Fibroblast of skin of left quadriceps (primary cell): ENCODE results near the gene TRMO.
A peak's percentile ranks its signal among the peaks of the same experiment; 100 is the strongest.

ENCODE experiments used
- DNase-seq, 2 experiments: peaks; one replicate each; pipeline ENCODE4 v3.0.0-alpha.2; 2013; ENCODE audit warnings: low read depth in 2 of 2

TRMO gene

DNA sequence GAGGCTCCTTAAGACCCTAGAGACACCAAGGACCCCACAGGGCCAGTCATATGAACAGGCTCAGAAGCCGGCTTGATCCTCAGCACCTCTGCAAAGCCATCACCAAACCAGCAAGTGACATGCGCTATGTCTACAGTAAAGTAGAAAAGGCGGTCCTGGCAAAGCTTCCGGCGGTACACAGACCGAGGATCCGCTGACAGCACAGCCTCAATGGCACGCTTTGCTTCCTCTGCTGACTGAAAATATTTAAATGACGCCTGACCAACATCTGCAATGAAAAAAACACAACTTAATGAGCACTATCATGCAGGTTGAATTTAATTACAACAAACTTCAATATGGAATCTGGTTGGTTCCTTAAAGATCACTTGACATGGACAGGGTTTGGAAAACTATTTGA lies 17.6 kb downstream of the TRMO start:
- DNase-seq: no peak

DNA sequence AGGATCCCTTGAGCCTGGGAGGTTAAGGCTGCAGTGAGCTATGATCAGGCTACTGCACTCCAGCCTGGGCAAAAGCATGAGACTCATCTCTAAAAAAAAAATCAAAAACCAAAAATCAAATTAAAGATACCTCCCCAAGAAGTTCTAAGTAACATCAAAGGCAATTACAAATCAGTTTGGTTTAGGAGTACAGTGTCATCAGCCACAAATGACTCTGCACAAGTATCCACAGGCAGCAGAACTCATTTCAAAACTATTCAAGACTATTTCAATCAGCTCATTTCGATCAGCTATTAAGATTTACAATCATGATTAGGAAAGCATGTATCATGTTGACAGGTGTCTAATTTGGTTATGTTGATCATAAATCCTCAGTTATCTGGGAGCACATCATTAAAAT lies 19.1 kb downstream of the TRMO start:
- no peak for DNase-seq

DNA sequence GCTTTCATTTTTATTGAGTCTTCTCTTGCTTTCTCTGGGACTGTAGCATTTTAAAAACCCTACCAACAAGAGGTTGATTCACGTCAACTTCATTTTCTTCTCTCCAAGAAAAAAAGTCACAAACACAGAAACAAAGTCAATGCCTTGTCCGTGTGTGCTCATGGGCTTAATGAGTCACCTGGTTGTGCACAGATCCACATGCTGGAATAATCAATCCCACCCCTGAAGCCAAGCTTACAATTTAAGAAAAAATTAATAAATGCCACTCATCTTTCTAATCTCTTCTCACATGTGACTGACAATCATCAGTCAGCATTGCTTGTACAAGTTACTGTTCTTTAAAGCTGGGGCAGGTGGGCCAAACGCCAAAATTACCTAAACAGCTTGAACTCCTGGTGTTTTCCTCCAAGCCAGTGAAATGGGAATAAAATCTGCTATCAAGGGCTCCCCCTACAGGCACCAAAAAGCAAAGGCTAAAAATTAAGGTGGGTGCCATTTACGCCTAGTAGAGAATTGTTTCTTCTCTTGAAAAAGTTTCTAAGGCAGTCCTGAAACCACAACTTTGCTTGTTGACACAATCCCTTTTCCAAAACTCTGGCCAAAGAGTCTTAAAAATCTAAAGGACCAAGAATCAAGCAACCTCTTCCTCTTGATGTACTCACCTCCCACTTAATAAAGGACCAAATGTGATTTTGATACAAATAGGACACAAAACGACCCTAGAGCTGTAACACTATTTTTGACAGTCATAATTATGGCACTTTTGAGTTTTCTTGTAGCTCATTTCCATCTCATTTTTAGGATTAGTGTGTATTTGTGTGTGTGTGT lies 21.3 kb downstream of the TRMO start:
- peak in 1 of 2 experiments; percentile 36 for DNase-seq

DNA sequence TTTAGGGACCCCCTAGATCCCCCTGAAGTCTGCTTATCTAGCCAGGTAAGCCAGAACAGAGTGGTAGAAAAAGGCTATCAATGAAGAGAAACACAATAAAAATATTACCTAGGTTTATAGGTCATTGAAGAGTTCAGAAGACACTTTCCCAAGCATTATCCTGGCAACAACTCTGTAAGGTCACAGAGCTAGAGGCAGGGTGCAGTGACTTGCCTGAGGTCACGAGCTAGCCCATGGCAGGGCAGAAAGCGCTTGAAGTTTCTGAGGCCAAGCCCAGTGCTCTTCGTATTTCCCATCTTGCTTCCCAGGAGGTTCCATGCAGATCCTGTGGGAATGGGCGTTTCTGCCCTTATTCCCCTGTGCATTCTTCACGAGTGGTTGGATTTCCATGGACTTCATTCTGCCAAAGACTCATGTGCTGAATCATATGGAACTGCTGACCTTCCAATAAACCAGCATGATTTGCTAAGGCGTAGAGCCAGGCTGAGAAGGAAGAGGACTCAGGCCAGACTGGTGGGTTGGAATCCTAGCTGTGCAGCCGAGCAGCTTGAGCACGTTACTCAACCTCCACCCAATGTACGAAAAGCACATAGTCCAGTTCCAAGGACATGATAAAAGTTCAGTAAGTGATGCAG lies 22.1 kb downstream of the TRMO start:
- peak in 1 of 2 experiments; percentile 10 for DNase-seq

DNA sequence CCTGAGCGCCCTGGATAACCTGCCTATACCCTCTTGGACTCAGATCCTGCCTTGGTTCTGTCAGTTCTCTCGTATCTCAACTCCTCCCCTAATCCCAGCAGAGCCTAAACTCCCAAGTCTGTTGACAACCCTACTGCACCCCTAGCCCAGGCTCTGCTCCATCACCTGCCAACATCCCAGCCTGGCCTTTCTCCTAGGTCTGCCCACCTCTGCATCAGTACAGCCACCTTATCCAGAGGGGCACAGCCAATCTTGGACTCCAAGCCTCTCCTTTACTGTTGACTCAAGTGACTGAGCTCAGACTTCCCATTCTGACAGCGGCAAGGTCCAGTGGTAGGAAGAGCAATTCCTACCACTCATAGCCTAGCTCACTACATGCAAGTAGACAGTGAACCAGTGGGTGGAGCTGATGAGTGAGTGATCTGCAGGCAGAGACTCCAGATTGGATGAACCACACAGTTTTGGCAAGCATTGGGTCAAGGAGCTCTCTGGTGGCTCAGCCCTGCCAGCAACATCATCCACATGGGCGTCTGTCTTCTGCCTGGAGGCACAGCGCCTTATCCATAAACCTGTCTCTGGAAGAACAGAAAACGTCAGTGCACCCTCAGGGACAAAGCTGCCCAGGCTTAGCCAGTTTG lies 26.5 kb downstream of the TRMO start:
- DNase-seq: no peak

DNA sequence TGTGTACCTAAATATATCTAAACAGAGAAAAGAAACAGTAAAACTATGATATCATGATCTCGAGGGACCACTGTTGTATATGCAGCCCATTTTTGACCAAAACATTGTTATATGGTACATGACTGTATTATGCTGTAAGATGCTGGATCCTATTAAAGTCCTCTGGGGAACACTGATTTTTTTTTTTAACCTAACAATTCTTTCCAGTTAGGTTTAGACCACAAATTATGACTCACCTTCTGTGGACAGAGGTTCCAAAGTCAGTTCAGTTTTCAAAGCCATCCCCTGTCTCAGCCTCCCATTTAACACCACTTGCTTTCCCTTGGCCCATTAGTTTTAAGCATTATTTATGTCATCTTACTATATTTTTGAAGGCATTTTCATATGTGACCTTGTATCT lies 27.1 kb downstream of the TRMO start:
- DNase-seq: peak in 1 of 2 experiments; percentile 21

DNA sequence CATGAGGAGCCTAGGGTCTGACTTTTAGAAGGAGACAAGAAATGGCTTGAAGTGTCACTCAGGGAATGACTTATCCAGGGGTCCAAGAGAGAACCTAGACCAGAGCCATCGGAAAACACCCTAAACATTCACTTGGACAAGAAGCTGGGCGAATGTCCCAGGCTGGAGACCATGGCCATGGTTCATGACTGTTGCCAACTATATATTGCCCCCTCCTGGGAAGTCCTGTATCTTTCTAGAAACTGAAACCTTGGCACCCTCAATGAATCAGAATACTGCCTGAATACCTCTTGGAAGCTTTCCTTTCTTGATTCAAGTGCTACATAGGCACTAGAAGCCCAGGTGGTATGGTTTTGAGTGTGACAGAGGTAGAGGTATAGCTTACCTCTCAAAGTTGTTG lies 29.9 kb downstream of the TRMO start:
- no peak for DNase-seq

DNA sequence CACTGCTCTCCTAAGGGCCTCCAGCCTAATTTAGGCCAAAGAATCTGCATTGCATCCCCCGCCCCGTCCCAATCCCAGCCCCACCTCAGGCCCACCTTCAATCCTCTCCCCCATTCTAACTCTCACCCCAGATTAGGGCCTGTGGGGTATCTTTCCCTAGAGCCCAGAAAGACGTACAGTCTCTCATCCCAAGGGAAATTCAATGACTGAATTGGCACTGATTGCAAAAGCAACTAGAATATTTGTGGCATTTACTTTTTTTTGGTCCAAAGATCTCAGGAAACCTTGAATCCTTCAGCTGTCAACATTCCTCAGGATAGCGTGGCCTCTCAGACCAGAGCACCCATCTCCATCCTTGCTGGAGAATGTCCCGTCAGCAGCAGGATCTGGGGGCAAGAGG lies 30.6 kb downstream of the TRMO start:
- no peak for DNase-seq

DNA sequence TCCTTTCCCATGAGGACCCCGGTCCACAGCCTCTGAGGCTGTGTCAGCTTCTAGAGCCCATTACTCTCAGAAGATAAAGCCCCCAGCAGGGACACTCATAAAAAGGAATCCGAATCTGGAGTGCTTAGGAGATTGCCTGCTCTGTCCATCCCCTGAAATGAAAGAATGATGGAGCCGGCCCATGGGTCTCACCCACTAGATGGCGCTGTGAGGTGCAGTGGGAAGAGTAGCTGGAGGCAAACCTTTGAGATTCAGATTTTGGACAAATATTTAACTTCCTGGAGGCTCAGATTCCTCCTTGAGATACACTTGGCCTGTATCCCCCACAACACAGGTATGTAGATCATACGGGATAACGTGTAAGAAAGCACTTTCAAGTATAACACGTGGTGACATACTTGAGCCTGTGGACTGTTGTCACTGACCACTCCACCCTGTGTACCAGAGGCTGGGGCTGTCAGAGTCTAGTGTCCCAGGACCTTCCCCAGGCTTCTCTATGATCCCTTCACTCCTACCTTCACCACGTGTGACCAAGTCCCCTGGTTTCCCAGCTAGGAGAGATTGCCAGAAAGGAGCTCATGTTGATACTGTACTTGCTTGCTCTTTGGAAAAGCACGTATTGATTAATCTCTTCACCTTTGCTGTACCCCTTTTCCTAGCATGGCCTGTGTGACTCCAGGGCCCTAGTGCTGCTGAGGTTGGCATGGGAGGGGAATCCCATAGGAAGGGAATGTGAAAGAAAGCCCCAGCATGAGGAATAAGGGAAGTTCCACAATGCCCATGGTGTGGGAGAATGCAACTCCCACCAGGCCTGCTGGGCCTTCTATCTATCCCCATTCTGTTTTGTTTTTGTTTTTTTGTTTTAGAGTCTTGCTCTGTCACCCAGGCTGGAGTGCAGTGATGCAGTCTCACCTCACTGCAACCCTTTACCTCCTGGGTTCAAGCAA lies 32.1 kb downstream of the TRMO start:
- DNase-seq: no peak

DNA sequence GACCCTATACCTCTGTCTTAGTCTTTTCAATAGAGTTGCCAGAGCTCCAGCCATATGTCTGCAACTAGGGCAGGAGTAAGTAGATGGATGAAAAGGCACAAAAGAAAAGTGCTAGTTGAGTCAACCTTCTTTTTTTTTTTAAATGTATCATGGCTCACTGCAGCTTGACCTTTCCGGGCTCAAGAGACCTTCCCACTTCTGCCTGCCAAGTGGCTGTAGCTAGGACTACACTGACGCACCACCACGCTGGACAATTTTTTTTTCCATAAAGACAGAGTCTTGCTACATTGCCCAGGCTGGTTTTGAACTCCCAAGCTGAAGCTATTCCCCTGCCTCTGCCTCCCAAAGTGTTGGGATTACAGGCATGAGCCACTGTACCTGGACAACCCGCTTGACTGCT lies 42.0 kb downstream of the TRMO start:
- no peak for DNase-seq

DNA sequence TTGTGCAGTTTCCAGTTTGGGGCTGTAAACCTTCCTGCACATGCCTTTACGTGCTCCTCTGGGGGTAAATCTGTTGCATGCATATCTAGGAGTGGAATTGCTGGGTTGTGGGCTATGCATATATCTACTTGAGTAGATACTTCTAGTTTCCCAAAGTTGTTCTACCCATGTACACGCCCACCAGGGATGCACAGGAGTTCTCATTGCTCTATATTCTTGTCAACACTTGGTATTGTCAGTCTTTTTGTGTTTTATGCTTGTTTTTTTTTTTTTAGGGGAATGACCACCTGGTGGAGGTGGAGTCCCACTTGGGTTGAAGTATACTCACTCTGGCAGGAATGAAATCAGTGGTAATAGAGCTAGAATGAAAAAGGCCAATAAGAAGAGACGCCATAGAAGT lies 46.2 kb downstream of the TRMO start:
- no peak for DNase-seq

DNA sequence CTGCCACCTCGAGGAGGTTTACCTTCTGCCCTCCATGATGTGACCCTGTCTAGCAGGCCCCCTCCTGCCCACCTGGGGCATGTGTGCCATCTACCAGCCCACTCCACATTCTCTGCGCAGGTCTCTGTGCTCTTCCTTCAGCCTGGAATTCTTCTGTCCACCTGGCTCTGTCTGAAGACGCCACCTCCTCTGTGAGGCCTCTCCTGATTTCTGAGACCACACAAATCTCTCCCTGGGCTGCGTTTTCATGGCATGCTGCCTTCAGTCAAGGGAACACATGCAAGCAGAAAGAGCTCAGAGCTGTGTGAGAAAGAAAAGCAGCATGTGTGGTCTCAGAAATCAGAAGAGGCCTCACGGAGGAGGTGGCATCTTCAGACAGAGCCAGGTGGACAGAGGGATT lies 47.2 kb downstream of the TRMO start:
- DNase-seq: no peak

DNA sequence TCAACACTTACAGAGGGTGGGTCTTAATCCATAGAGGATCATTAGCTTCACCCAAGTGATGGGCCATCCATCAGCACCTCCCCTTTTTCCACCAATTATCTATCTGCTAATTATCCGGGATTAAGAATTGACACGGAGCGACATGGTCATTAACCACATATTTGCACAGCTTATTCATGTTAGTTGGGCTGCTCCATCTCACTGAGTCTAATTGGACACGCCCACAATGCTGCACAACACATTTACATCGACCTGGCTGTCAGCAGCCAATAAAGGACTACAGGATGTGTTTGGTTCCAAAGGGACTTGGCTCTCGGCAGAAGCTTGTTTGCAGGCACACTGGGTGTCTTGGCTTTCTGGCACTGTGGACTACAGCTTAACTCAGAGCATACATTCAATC lies 47.7 kb downstream of the TRMO start:
- no peak for DNase-seq

DNA sequence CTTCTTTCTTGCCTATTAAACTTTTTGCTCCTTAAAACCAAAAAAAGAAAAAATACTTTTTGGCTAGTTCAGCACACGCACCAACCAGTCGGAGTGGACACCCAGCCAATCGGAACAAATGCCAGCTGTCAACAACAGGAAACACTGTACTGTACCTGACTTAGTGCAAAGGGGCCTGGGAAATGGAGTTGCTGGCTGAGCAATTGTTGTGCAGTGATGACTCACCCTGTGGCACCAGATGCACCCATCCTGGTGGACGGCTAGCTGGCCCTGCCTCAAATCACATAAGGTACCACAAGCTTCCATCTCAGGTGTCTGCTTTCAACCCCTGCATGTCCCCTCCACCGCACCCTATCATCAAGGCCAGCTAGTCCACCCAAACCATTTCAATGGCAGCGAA lies 48.4 kb downstream of the TRMO start:
- DNase-seq: no peak

DNA sequence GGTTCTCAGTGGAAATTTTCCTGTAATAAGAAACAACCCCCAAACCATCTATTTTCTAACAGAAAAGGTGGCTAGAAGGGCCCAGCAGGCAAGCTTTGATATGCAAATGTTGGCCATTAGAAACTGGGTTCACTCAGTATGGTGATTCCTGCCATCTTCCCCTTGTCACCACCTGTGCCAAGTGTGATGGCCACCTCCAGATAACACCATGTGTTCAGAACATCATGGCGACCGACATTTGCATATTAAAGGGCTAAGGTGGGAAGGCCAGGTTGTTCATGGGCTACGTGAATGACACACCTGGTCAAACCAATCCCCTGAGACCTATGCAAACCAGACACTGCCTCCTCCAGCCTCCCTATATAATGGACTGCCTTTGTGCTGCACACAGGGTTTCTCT lies 48.9 kb downstream of the TRMO start:
- DNase-seq: no peak

DNA sequence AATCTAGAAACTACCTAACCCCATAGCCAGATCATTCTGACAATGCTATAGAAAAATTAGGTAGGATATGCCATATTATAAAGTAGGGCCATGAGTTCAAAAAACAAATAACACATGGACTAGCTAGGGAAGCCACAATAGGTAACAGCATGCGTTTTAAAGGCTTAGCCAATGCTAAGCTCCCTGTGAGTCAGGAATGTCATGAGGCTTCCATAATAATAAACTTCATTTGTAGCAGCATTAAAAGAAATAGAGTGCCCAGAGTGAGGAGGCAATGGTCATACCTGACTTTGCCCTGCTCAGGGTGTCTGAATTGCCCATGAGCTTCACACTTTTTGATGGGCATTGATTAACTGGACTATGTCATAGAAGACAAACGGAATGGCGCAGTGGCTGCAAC lies 53.4 kb downstream of the TRMO start:
- DNase-seq: no peak

DNA sequence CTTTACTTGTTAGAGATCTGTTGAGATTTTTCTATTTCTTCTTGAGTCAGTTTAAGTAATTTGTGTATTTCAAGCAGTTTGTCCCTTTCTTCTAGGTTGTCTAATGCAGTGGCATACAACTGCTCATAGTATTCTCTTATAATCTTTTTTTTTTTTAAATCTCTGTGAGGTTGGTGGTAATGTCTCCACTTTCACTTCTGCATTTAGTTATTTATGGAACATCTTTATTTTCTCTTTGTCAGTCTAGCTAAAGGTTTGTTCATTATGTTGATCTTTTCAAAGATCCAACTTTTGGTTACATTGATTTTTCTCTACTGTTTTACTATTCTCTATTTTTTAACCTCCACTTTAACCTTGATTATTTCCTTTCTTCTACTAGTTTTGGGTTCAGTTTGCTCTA lies 55.5 kb downstream of the TRMO start:
- DNase-seq: no peak

DNA sequence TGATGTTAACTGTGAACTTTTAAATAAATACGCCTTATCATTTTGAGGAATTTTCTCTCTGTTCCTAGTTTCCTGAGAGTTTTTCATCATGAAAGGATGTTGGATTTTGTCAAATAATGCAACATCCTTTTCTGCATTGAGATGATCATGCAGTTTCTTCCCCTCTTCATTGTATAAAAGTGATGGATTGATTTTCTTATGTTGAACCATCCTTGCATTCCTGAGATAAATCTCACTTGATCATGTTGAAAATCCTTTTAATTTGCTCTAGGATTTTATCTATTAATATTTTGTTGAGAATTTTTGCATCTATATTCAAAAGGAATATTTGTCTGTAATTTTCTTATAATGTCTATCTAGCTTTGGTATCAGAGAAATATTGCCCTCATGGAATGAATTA lies 56.0 kb downstream of the TRMO start:
- no peak for DNase-seq

DNA sequence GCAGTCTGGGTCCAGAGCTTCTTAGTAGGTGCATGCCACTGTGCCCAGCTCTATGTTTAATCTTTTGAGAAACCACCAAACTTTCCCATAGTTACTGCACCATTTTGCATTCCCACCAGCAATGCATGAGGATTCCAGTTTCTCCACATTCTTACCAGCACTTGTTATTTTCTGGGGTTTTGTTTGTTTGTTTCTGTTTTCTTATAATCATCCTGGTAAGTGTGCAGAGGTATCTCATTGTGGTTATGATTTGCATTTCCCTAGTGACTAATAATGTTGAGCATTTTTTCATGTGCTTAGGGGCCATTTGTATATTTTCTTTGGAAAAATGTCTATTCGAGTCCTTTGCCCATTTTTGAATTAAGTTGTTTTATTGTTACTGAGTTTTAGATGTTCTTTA lies 57.9 kb downstream of the TRMO start:
- no peak for DNase-seq

DNA sequence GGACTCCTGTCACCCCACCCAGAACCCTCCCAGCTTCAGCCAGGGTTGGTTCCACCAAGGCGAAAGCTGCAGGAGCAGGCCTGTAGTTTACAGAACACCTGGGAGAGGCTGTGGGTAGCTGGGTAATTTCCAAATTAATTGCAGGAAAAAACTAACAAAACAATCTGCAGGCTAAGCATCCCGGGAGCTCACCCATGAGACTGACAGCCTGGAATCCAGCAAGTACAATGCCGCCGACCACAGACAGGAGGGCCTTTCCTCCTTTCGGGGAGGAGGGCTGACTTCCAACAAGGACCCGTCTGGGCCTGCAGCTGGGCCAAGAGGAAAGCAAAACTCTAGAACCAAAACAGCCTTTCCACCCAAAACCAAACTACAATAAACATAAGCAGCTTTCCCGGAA lies 59.0 kb downstream of the TRMO start:
- DNase-seq: no peak

DNA sequence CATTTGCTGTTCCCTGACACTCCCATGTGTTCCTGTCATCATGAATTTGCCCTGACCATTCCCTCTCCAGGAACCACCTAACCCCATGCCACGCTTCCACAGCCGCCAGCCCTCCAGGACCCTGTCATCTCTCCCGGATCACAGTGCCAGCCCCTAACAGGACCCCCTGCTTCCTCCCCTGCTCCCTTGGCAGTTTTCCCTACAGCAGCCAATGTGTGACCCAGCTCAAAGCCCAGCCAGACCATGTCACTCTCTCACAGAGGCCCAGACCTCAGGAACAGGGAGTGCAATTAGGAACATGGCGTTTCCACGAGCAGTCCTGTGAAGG lies 61.2 kb downstream of the TRMO start:
- no peak for DNase-seq

DNA sequence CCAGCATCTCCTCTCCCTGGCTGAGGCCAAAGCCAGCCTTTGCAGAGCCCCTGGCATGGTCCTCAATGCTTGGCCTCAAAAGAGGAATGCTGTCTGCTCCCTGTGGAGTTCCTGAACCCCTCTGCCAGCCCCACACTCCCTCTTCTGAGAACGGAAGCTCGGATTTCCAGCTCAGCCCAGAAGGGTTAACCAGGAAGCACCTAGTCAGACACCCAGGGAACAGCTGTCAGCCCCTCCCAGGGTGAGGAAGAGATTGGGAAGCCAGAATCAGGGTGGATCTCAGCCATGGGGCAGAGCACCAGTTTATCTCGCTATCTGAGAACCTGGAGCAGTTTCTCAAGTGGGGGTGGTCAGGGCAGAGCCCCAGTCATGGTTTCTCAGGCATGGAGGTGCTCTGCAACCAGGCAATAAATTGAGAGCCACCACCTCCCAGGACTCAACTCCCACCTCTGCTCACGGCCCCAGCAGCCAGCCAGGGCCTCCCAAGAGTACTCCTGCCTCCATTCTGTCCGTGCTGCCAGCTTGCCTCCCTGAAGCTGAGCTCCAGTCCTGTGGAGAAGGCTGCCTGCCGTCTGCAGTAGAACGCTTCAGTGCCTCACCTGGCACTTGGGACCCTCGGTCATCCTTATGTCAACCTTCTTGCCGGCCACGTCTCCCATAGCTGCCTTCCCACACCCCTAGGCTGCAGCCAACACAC lies 61.7 kb downstream of the TRMO start:
- no peak for DNase-seq
